HCT116 (cell line): ENCODE data around the gene HIVEP3. TPM values are rescaled to one million over a fixed set of nuclear protein-coding genes. Genes with fewer than 3 reads are reported as not detected.

Experiments used
- ATAC-seq: fragments of 200-7000 bp; cut with Tn5 transposase; 2 replicates; pipeline ENCODE4 v1.9.1; 2020; ENCODE audit warnings: mild to moderate bottlenecking, moderate library complexity
- BruUV-seq: library from RNA; stranded (reverse); fragments of 400-500 nt; replicated peaks from 2 replicates; lab custom pipeline; 2021; lab: Mats Ljungman, UMichigan
- CTCF ChIA-PET: fragments of 300-600 bp; sonication (Branson Sonifier 250); formaldehyde crosslinking; loops from one replicate; lab custom pipeline; 2021; ENCODE audit warnings: antibody characterized with exemption; lab: Charles Lee
- POLR2A ChIA-PET: fragments of 300-600, 350-600 bp; sonication (Branson Sonifier 250); formaldehyde crosslinking; loops from one replicate; lab custom pipeline; 2021; ENCODE audit warnings: antibody characterized with exemption; lab: Charles Lee
- RAD21 ChIA-PET, 2 experiments: fragments of 300-600 bp; sonication (Branson Sonifier 250); formaldehyde crosslinking; loops; one replicate each; lab custom pipeline; 2023; ENCODE audit warnings: low total read pairs in 2 of 2; ENCODE audit not compliant: uncharacterized antibody in 2 of 2, unreplicated experiment in 2 of 2, low non-redundant PET in 1 of 2; lab: Charles Lee
- DNase-seq: peaks from one replicate; pipeline ENCODE4 v3.0.0-alpha.2; 2010; ENCODE audit warnings: low read depth, low spot score
- H2AFZ ChIP-seq: fragments of 200-600 bp; shearing (Covaris generic), sonication (generic); 2 replicates; pipeline ENCODE4 v1.6.1; 2017; ENCODE audit warnings: low read depth, mixed run types, mixed read lengths, antibody characterized with exemption, low read length; ENCODE audit not compliant: poor library complexity, severe bottlenecking
- H3K27ac ChIP-seq: 2 replicates; pipeline ENCODE4 v1.5.1; 2012; ENCODE audit warnings: low read depth, low read length
- H3K27me3 ChIP-seq: fragments of 200-600 bp; sonication (generic); 2 replicates; pipeline ENCODE4 v1.6.1; 2016; ENCODE audit warnings: mixed run types, low read length, mixed read lengths; ENCODE audit not compliant: insufficient read depth
- H3K36me3 ChIP-seq, 2 experiments: fragments of 200-500 bp in 1 of 2; fragments of 200-600 bp in 1 of 2; sonication (Bioruptor generic) in 1 of 2; sonication (generic) in 1 of 2; 2 replicates each; pipeline versions ENCODE4 v1.5.1 to v1.6.1; 2014 to 2016; ENCODE audit warnings: low read length in 2 of 2, inconsistent platforms in 1 of 2, mixed read lengths in 1 of 2, mixed run types in 1 of 2; ENCODE audit not compliant: insufficient read depth in 2 of 2, control insufficient read depth in 1 of 2
- H3K4me1 ChIP-seq, 2 experiments: fragments of 200-600 bp in 1 of 2; sonication (generic) in 1 of 2; 2 replicates each; pipeline versions ENCODE4 v1.5.1 to v1.6.1; 2012 to 2017; ENCODE audit warnings: low read length in 2 of 2, inconsistent platforms in 1 of 2, mild to moderate bottlenecking in 1 of 2, mixed read lengths in 1 of 2, mixed run types in 1 of 2, moderate library complexity in 1 of 2; ENCODE audit not compliant: insufficient read depth in 2 of 2, control insufficient read depth in 1 of 2
- H3K4me2 ChIP-seq: fragments of 200-600 bp; sonication (generic); 2 replicates; pipeline ENCODE4 v1.6.1; 2017; ENCODE audit warnings: mixed run types, low read length, mixed read lengths
- H3K4me3 ChIP-seq, 2 experiments: fragments of 200-600 bp in 1 of 2; sonication (generic) in 1 of 2; replicated peaks in 1 of 2; 2 replicates each; pipeline ENCODE4 v1.5.1; 2011 to 2016; ENCODE audit warnings: low read length in 2 of 2, control low read depth in 1 of 2, low read depth in 1 of 2, mild to moderate bottlenecking in 1 of 2, mixed read lengths in 1 of 2, mixed run types in 1 of 2
- H3K79me2 ChIP-seq: fragments of 200-600 bp; sonication (generic); 2 replicates; pipeline ENCODE4 v1.6.1; 2017; ENCODE audit warnings: mild to moderate bottlenecking, mixed run types, low read length, moderate library complexity, mixed read lengths; ENCODE audit not compliant: insufficient read depth
- H3K9ac ChIP-seq: fragments of 200-600 bp; sonication (generic); 2 replicates; pipeline ENCODE4 v1.6.1; 2016; ENCODE audit warnings: low read length, mixed read lengths
- H3K9me2 ChIP-seq: fragments of 200-600 bp; sonication (generic), shearing (Covaris generic); 2 replicates; pipeline ENCODE4 v1.6.1; 2017; ENCODE audit warnings: mixed run types, mild to moderate bottlenecking, moderate library complexity; ENCODE audit not compliant: insufficient read depth
- H3K9me3 ChIP-seq, 2 experiments: fragments of 200-500 bp in 1 of 2; fragments of 200-600 bp in 1 of 2; sonication (Bioruptor generic) in 1 of 2; sonication (generic) in 1 of 2; 2 replicates each; pipeline ENCODE4 v1.6.1; 2014 to 2017; ENCODE audit warnings: low read length in 2 of 2, mixed read lengths in 2 of 2, inconsistent platforms in 1 of 2, low read depth in 1 of 2, mild to moderate bottlenecking in 1 of 2, mixed run types in 1 of 2, moderate library complexity in 1 of 2; ENCODE audit not compliant: control insufficient read depth in 1 of 2, insufficient read depth in 1 of 2
- H4K20me1 ChIP-seq: fragments of 200-600 bp; sonication (generic), shearing (Covaris generic); 2 replicates; pipeline ENCODE4 v1.6.1; 2017; ENCODE audit warnings: mixed run types, mild to moderate bottlenecking, moderate library complexity; ENCODE audit not compliant: insufficient read depth
- CBX3 ChIP-seq: IDR thresholded peaks from 2 replicates; pipeline ENCODE4 v1.6.1; 2012; ENCODE audit warnings: low read depth
- CEBPB ChIP-seq: IDR thresholded peaks from 2 replicates; pipeline ENCODE4 v1.6.1; 2012; ENCODE audit warnings: low read depth
- EGR1 ChIP-seq: IDR thresholded peaks from 2 replicates; pipeline ENCODE4 v1.6.1; 2012; ENCODE audit warnings: low read depth
- ELF1 ChIP-seq: IDR thresholded peaks from 2 replicates; pipeline ENCODE4 v1.6.1; 2012; ENCODE audit warnings: low read depth, borderline replicate concordance
- EZH2 ChIP-seq: fragments of 200-600 bp; sonication (generic); IDR thresholded peaks from 2 replicates; pipeline ENCODE4 v1.6.1; 2017; ENCODE audit warnings: antibody characterized with exemption, mixed run types
- EZH2phosphoT487 ChIP-seq: fragments of 200-600 bp; IDR thresholded peaks from 2 replicates; pipeline ENCODE4 v1.6.1; 2018; ENCODE audit warnings: antibody characterized with exemption, borderline replicate concordance
- FOSL1 ChIP-seq: IDR thresholded peaks from 2 replicates; pipeline ENCODE4 v1.6.1; 2012; ENCODE audit warnings: low read depth
- JUND ChIP-seq: IDR thresholded peaks from 2 replicates; pipeline ENCODE4 v1.6.1; 2012
- POLR2A ChIP-seq: IDR thresholded peaks from 2 replicates; pipeline ENCODE4 v1.7.0; 2011; ENCODE audit warnings: borderline replicate concordance; ENCODE audit not compliant: insufficient read depth, insufficient read length; ENCODE audit errors: extremely low read depth
- RAD21 ChIP-seq: IDR thresholded peaks from 2 replicates; pipeline ENCODE4 v1.6.1; 2012; ENCODE audit warnings: low read depth, mild to moderate bottlenecking
- SP1 ChIP-seq: IDR thresholded peaks from 2 replicates; pipeline ENCODE4 v1.6.1; 2012; ENCODE audit warnings: low read depth
- SRF ChIP-seq: IDR thresholded peaks from 2 replicates; pipeline ENCODE4 v1.6.1; 2012; ENCODE audit warnings: low read depth
- TCF7L2 ChIP-seq: IDR thresholded peaks from 2 replicates; pipeline ENCODE4 v1.7.0; 2011; ENCODE audit warnings: borderline replicate concordance, inconsistent platforms; ENCODE audit not compliant: insufficient read depth, insufficient read length; ENCODE audit errors: extremely low read depth
- ZFX ChIP-seq: fragments of 450-650 bp; IDR thresholded peaks from 2 replicates; pipeline ENCODE4 v1.6.1; 2017
- intact Hi-C: fragments of 100-400 bp; cut with micrococcal nuclease; formaldehyde crosslinking; loops from 2 replicates; pipeline ENCODE4 v1.10.0; 2022
- total RNA-seq: library from RNA; stranded (reverse); gene quantifications from one replicate; pipeline ENCODE4 v1.2.1, GENCODE V29; 2021; ENCODE audit not compliant: unreplicated experiment
- TF ChIP-seq, protein P1 (sequence below): IDR thresholded peaks from 2 replicates; pipeline ENCODE4 v1.6.1; 2012
- TF ChIP-seq, protein P2 (sequence below), 3 experiments: fragments of 200-600 bp in 1 of 3; sonication (generic) in 1 of 3; IDR thresholded peaks in 2 of 3; conservative IDR thresholded peaks in 1 of 3; 2 replicates each; pipeline ENCODE4 v1.5.1; 2012 to 2017; ENCODE audit warnings: low read depth in 2 of 3, low read length in 2 of 3, antibody characterized with exemption in 1 of 3, borderline replicate concordance in 1 of 3, control low read depth in 1 of 3, mild to moderate bottlenecking in 1 of 3, mixed read lengths in 1 of 3, mixed run types in 1 of 3, moderate library complexity in 1 of 3; ENCODE audit not compliant: insufficient read depth in 1 of 3

Gene HIVEP3
- total RNA-seq, 1 experiment from 2014 or later, result 7.1 TPM

DNA sequence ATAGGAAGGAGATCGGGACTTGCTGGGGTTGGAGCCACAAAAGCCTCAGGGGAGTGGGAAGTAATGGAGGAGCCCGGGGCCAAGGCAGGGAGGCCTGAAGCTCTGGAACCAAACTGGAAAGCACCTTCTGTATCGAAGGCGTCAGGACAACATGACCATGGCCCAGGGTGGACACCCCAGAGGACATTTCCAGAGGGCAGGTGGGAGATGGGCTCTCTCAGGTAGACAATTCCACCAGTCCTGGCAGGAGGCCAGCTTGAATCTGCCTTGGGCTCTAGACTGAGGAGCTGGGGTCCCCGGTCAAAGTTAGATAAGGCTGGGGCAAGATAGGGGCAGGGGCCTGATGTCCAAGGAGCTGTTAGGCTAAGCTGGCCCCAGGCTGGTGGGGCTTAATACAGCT is 329.3 kb downstream of the HIVEP3 start:
- no TSS peak for BruUV-seq
- POLR2A ChIA-PET, result no interaction called here

More for the DNA sequence above, 329.3 kb downstream of the HIVEP3 start:
- no peaks in the 10 kb centered on the region for H3K79me2 ChIP-seq
- no peaks in the 10 kb centered on the region for H3K27me3 ChIP-seq
- intact Hi-C loops, result no loop called here
- H3K9ac ChIP-seq, result no peak overlapping the region
- H3K4me1 ChIP-seq, result no peaks in the 10 kb centered on the region
- H3K9me2 ChIP-seq, result no peaks in the 10 kb centered on the region
- TF ChIP-seq, protein P1, sequence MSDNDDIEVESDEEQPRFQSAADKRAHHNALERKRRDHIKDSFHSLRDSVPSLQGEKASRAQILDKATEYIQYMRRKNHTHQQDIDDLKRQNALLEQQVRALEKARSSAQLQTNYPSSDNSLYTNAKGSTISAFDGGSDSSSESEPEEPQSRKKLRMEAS, result no peak
- no peak for TF ChIP-seq EZH2phosphoT487
- no peak for TF ChIP-seq JUND
- no peak for TF ChIP-seq EGR1
- no peak for TF ChIP-seq CEBPB
- no peak for TF ChIP-seq CBX3
- no peak for TF ChIP-seq ZFX
- no peak for TF ChIP-seq FOSL1
- no peak for TF ChIP-seq SRF
- no peak for TF ChIP-seq RAD21
- TF ChIP-seq ELF1, result no peak
- no peak for TF ChIP-seq EZH2
- no peak for TF ChIP-seq SP1
- TF ChIP-seq, protein P2, sequence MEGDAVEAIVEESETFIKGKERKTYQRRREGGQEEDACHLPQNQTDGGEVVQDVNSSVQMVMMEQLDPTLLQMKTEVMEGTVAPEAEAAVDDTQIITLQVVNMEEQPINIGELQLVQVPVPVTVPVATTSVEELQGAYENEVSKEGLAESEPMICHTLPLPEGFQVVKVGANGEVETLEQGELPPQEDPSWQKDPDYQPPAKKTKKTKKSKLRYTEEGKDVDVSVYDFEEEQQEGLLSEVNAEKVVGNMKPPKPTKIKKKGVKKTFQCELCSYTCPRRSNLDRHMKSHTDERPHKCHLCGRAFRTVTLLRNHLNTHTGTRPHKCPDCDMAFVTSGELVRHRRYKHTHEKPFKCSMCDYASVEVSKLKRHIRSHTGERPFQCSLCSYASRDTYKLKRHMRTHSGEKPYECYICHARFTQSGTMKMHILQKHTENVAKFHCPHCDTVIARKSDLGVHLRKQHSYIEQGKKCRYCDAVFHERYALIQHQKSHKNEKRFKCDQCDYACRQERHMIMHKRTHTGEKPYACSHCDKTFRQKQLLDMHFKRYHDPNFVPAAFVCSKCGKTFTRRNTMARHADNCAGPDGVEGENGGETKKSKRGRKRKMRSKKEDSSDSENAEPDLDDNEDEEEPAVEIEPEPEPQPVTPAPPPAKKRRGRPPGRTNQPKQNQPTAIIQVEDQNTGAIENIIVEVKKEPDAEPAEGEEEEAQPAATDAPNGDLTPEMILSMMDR (IDR thresholded peaks at IDR 0.05 in 2 of 3, conservative IDR thresholded peaks at IDR 0.05 in 1 of 3; ENCODE audit: borderline replicate concordance in 1 of 3, insufficient read depth in 1 of 3, low read depth in 2 of 3, low read length in 2 of 3), result no peak
- no peak for TF ChIP-seq TCF7L2
- TF ChIP-seq POLR2A, result no peak
- H4K20me1 ChIP-seq, result no peaks in the 10 kb centered on the region
- DNase-seq, result no peak
- H3K27ac ChIP-seq, result no peak overlapping the region
- ChIA-PET RAD21 (no interaction called here), CTCF (interaction anchor here (0.7 kb wide), 1 partner anchor 13 kb away, joined by 3 read pairs; no protein-coding TSS in a partner anchor)
- no peaks in the 10 kb centered on the region for H3K36me3 ChIP-seq
- no peak for ATAC-seq
- no peaks in the 10 kb centered on the region for H3K9me3 ChIP-seq
- no peak overlapping the region for H2AFZ ChIP-seq
- H3K4me3 ChIP-seq, result no peak overlapping the region
- no peak overlapping the region for H3K4me2 ChIP-seq
